ENCODE measurements around the gene UCP2.
A peak's percentile ranks its signal among the peaks of the same experiment; 100 is the strongest.
"Not testable (repeated sequence)": the region's sequence is repeated elsewhere in the genome, so short reads cannot be mapped to it uniquely, and the experiment has no call there.

UCP2 gene

DNA sequence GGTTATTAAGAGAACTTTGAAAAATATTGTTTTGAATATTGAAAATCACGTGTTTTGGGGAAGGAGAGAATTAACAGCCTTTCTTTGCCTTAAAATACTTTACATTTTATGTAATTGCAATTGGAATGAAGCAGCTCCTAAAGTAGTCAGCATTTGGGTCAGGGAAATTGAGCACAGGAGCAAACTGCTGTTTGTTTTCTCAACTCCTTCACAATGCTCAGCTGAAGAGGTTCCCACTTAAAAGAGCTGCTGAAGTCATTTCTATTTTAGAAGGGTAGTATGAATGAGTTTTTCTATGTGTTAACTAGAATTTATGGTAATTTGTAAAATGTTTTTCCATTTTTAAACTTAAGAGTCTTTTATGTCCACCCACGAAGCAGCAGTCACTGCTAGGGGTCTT is 8.1 kb upstream of the UCP2 start:
- no peak for DNase-seq (ENCODE audit: low read depth)
- no peak for TF ChIP-seq CTCF (conservative IDR thresholded peaks at IDR 0.05; ENCODE audit: low read depth, low read length)
- H3K4me3 ChIP-seq (ENCODE audit: low read depth, low read length), result no peak overlapping the region

DNA sequence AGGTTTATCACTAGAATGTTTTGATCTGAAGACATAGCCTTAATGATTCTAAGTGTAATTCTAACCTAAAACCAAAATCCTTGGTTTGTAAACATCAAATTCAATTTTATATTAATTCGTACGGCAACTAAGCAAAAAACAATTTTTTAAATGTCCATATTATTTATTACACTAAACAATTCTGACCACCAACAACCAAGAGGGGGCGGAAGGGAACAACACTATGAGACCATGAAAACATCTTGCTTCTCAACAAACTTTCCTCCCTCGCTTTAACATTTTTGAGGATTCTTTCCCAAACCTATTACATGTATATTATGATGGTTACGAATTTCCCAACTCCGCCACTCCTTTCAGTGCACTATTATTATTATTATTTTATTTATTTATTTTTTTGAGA is 6.5 kb upstream of the UCP2 start:
- no peak for DNase-seq (ENCODE audit: low read depth)
- no peak for TF ChIP-seq CTCF (conservative IDR thresholded peaks at IDR 0.05; ENCODE audit: low read depth, low read length)

DNA sequence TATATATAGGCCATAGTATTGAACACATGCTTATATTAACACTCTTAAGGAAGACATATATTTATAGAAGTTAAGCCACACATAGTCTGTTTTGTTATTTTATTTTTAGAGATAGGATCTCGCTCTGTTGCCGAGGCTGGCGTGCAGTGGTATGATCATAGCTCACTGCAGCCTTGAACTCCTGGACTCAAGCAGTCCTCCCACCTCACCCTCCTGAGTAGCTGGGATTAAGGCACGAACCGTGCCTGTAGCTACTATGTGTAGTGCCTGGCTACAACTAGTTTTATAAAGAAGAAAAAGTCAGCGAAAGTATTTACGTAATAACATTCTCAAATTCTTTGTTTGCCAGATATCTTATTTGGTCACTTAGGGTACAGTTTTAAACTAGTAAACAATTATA is 5.6 kb upstream of the UCP2 start:
- TF ChIP-seq CTCF (conservative IDR thresholded peaks at IDR 0.05; ENCODE audit: low read depth, low read length), result no peak
- no peak overlapping the region for H3K4me3 ChIP-seq (ENCODE audit: low read depth, low read length)
- no peak for DNase-seq (ENCODE audit: low read depth)

More for the DNA sequence above, 6.5 kb upstream of the UCP2 start:
- H3K4me3 ChIP-seq (ENCODE audit: low read depth, low read length), result no peak overlapping the region

- DNase-seq (ENCODE audit: low read depth), result not testable (repeated sequence)
Measured at GRCh38 chr11:73985661-73986060, 3.0 kb upstream of the UCP2 start.

DNA sequence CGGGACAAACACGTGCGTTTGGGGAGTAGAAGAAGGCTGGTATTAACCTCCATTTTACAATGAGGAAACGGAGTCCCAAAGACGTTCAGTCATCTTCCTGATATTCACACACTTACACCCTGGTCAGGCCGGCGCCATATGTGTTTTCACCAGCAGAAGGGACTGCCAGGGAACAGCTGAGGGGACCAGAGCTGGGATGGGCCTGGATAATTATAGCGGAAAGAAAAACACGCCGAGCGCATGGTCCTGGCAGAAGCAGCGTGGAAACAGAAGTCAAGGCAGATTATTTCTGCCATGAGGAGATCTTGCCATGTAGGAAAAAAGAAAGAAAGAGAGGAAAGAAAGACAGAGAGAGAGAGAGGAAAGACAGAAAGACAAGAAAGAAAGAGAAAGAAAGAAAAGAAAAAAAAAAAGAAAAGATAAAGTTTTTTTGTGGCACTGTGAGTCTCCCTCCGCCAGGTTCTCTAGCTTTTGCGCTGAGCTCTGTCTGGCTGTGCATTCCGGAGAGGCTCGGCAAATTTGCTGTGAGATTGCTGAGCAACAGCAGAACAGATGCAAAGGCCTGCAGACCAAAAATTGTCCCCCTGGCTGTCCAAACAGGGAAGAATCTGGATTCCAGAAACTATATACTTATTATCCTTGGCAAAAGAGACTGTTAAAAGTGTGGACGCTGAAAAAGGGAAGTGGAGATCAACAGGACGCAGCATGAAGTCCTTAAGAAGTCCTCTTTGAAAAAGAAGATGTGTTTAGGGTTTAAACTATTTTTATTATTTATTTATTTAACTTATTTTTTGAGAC is 1.3 kb upstream of the UCP2 start:
- DNase-seq (ENCODE audit: low read depth), result no peak
- peak overlapping the region; percentile 76 for H3K4me3 ChIP-seq (ENCODE audit: low read depth, low read length)
- TF ChIP-seq CTCF (conservative IDR thresholded peaks at IDR 0.05; ENCODE audit: low read depth, low read length), result no peak

More at GRCh38 chr11:73985661-73986060, 3.0 kb upstream of the UCP2 start:
- not testable (repeated sequence) for H3K4me3 ChIP-seq (ENCODE audit: low read depth, low read length)

- no peak for TF ChIP-seq CTCF (conservative IDR thresholded peaks at IDR 0.05; ENCODE audit: low read depth, low read length)
- peak overlapping the region; percentile 76 for H3K4me3 ChIP-seq (ENCODE audit: low read depth, low read length)
- DNase-seq (ENCODE audit: low read depth), result peak; percentile 91
Measured at GRCh38 chr11:73982990-73983740, 522 bp upstream of the UCP2 start.

GRCh38 chr11:73981051-73981805 is 1.4 kb downstream of the UCP2 start:
- peak overlapping the region; percentile 76 for H3K4me3 ChIP-seq (ENCODE audit: low read depth, low read length)
- no peak for DNase-seq (ENCODE audit: low read depth)
- TF ChIP-seq CTCF (conservative IDR thresholded peaks at IDR 0.05; ENCODE audit: low read depth, low read length), result no peak

Data from choroid plexus epithelial cell (primary cell).